ENCODE data around the gene EVL. TPM values are rescaled to one million over a fixed set of nuclear protein-coding genes. Genes with fewer than 3 reads are reported as not detected.

EVL gene
- total RNA-seq, 4 donors from 2014 or later: 33.7 to 148 (median 56.1) TPM

- ATAC-seq (ENCODE audit: low FRiP score) (no peak), DNase-seq (ENCODE audit: low spot score) (no peak)
- TF ChIP-seq CTCF (IDR thresholded peaks at IDR 0.05): no peak
These were observed 78.7 kb downstream of the EVL start for GRCh38 chr14:100143934-100144333.

- ATAC-seq (ENCODE audit: low FRiP score) (no peak), DNase-seq (ENCODE audit: low spot score) (no peak)
- TF ChIP-seq CTCF (IDR thresholded peaks at IDR 0.05): no peak
These were observed 79.4 kb downstream of the EVL start for GRCh38 chr14:100144645-100144995.

DNA sequence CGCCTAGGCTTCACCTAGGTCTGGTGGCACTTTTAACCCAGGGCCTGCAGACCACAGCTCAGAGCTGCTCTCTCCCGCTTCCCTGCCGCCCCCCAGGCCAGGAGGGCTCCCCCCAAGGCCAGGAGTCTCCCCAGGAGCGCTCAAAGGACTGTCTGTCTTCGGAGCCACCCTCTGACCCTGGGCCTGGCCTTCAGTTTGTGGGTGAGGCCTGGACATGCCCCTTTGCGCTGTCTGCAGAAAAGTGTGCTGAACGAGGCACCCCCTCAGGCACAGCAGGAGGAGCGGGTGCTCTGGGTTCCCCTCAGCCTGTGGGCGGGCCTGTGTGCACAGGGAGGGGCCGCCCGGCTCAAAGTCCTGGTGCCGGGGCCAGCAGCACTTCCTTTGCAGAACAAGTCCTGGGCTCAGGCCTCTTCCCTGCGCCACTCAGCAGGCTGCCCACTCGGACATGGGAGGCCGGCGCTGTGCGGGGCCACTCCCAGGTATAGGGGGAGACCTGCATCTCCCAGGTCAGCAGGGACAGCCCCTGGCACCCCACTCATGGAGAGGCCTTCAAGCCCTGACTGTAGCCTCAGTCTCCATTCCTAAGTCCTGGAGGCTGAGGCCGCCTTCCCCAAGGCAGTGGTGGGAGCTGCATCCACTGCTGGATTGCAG is 79.9 kb downstream of the EVL start:
- TF ChIP-seq CTCF (IDR thresholded peaks at IDR 0.05): no peak
- ATAC-seq (ENCODE audit: low FRiP score): no peak
- no peak for DNase-seq (ENCODE audit: low spot score)

GRCh38 chr14:100145682-100146464 is 80.7 kb downstream of the EVL start:
- no peak for TF ChIP-seq CTCF (IDR thresholded peaks at IDR 0.05)
- DNase-seq (ENCODE audit: low spot score) (no peak), ATAC-seq (ENCODE audit: low FRiP score) (no peak)

- DNase-seq (ENCODE audit: low spot score) (no peak), ATAC-seq (ENCODE audit: low FRiP score) (no peak)
- TF ChIP-seq CTCF (IDR thresholded peaks at IDR 0.05): no peak
These were observed 81.4 kb downstream of the EVL start for GRCh38 chr14:100146531-100147091.

- DNase-seq (ENCODE audit: low spot score): no peak
- no peak for ATAC-seq (ENCODE audit: low FRiP score)
- TF ChIP-seq CTCF (IDR thresholded peaks at IDR 0.05): no peak
These were observed 82.0 kb downstream of the EVL start for GRCh38 chr14:100147181-100147631.
